Kidney (tissue), 14 donors: Measurements from ENCODE around the gene KITLG. TPM values are rescaled to one million over a fixed set of nuclear protein-coding genes. Genes with fewer than 3 reads are reported as not detected.

Source experiments
- DNase-seq, 5 donors: peaks; one replicate each; pipeline ENCODE4 v3.0.0-alpha.2; 2013 to 2020
- FAIRE-seq: peaks from 2 replicates; lab custom pipeline; 2012; peaks lifted over from hg19 to GRCh38; lab: Jason Lieb, UNC
- H3K27ac ChIP-seq, 2 donors: one replicate each; pipeline ENCODE4 v1.7.0; 2013; ENCODE audit warnings: low read depth in 2 of 2, low read length in 2 of 2, inconsistent platforms in 1 of 2
- H3K27me3 ChIP-seq: one replicate; pipeline ENCODE4 v1.7.1; 2013; ENCODE audit warnings: low read length, inconsistent platforms; ENCODE audit not compliant: control insufficient read depth, insufficient read depth
- H3K36me3 ChIP-seq, 3 donors: one replicate each; pipeline versions ENCODE4 v1.7.0 to v1.7.1; 2013; ENCODE audit warnings: low read length in 3 of 3, control low read depth in 1 of 3, inconsistent platforms in 1 of 3; ENCODE audit not compliant: insufficient read depth in 3 of 3, control insufficient read depth in 2 of 3
- H3K4me1 ChIP-seq, 3 donors: one replicate each; pipeline versions ENCODE4 v1.7.0 to v1.7.1; 2013; ENCODE audit warnings: low read length in 3 of 3, inconsistent platforms in 1 of 3, low read depth in 1 of 3; ENCODE audit not compliant: control insufficient read depth in 2 of 3, insufficient read depth in 2 of 3
- H3K4me3 ChIP-seq, 3 donors: one replicate each; pipeline versions ENCODE4 v1.7.0 to v1.8.1; 2013; ENCODE audit warnings: low read length in 3 of 3, control low read depth in 1 of 3, inconsistent platforms in 1 of 3
- H3K9ac ChIP-seq, 3 donors: one replicate each; pipeline versions ENCODE4 v1.7.0 to v1.7.1; 2013; ENCODE audit warnings: low read length in 3 of 3, control low read depth in 1 of 3, inconsistent platforms in 1 of 3
- H3K9me3 ChIP-seq, 3 donors: one replicate each; pipeline versions ENCODE4 v1.7.0 to v1.7.1; 2013; ENCODE audit warnings: low read length in 3 of 3, control low read depth in 1 of 3, inconsistent platforms in 1 of 3; ENCODE audit not compliant: control insufficient read depth in 2 of 3, insufficient read depth in 1 of 3
- CTCF ChIP-seq: IDR thresholded peaks from 3 replicates; pipeline ENCODE4 v1.5.1; 2012; ENCODE audit warnings: mild to moderate bottlenecking, moderate library complexity, borderline replicate concordance; ENCODE audit not compliant: insufficient read depth; ENCODE audit errors: extremely low read depth
- intact Hi-C: fragments of 100-400 bp; cut with DNase I; formaldehyde crosslinking; loops from one replicate; pipeline ENCODE4 v1.11.1; 2022
- polyA plus RNA-seq: library from polyadenylated mRNA; stranded (reverse); fragments of 350-450 nt; fragmentation: Illumina TruSeq; extraction: RNeasy Lipid Tissue Mini Kit (QIAGEN cat#74804); gene quantifications from one replicate; pipeline ENCODE4 v1.2.3, GENCODE V29; 2014; ENCODE audit warnings: low read depth, low replicate concordance; ENCODE audit not compliant: insufficient read depth
- total RNA-seq: library from RNA; stranded (reverse); fragmentation: NEBNext Ultra II Directional; extraction: Animal tissue kit (Norgen Biotek cat#: 25700); gene quantifications from one replicate; pipeline ENCODE4 v1.2.1, GENCODE V29; 2021
- donor health status: control.
- donor health status: control.
- donor health status: control.
- donor health status: control.
- donor health status: control.
- donor health status: DM: yes; HTN: yes; CAD: no.
- donor health status: Normal renal cell carcinoma (clear cell type).

KITLG gene
- total and polyA plus RNA-seq, 2 donors from 2014 or later = 17.6 to 125 TPM

- Histone ChIP-seq H3K27ac (no peak overlapping the region), H3K4me1 (no peaks in the 10 kb centered on the region), H3K27me3 (no peaks in the 10 kb centered on the region), H3K36me3 (peaks cover 0 to 11% (median 9%) of the 10 kb centered on the region in 3 donors), H3K9me3 (no peaks in the 10 kb centered on the region), H3K4me3 (no peak overlapping the region), H3K9ac (no peak overlapping the region)
- FAIRE-seq (no peak), DNase-seq (no peak)
- intact Hi-C loops = no loop called here
- no peak for TF ChIP-seq CTCF
Measured at GRCh38 chr12:88507270-88507669, 73.0 kb downstream of the KITLG start.

- Histone ChIP-seq H3K36me3 (peaks cover 0 to 11% (median 9%) of the 10 kb centered on the region in 3 donors), H3K4me1 (no peaks in the 10 kb centered on the region), H3K27ac (no peak overlapping the region), H3K9me3 (no peaks in the 10 kb centered on the region), H3K4me3 (no peak overlapping the region), H3K27me3 (no peaks in the 10 kb centered on the region), H3K9ac (no peak overlapping the region)
- intact Hi-C loops = no loop called here
- DNase-seq (no peak), FAIRE-seq (no peak)
- TF ChIP-seq CTCF = no peak
Measured at GRCh38 chr12:88505696-88506095, 74.6 kb downstream of the KITLG start.

GRCh38 chr12:88503281-88503703 is 77.0 kb downstream of the KITLG start:
- Histone ChIP-seq H3K27ac (no peak overlapping the region), H3K27me3 (no peaks in the 10 kb centered on the region), H3K4me3 (no peak overlapping the region), H3K9ac (no peak overlapping the region), H3K9me3 (no peaks in the 10 kb centered on the region), H3K36me3 (peaks cover 0 to 11% (median 9%) of the 10 kb centered on the region in 3 donors), H3K4me1 (no peaks in the 10 kb centered on the region)
- no peak for TF ChIP-seq CTCF
- no peak for FAIRE-seq
- no peak for DNase-seq
- intact Hi-C loops = no loop called here
